ENCODE measurements around the gene PTGDR2.
A peak's percentile ranks its signal among the peaks of the same experiment; 100 is the strongest.

DNA sequence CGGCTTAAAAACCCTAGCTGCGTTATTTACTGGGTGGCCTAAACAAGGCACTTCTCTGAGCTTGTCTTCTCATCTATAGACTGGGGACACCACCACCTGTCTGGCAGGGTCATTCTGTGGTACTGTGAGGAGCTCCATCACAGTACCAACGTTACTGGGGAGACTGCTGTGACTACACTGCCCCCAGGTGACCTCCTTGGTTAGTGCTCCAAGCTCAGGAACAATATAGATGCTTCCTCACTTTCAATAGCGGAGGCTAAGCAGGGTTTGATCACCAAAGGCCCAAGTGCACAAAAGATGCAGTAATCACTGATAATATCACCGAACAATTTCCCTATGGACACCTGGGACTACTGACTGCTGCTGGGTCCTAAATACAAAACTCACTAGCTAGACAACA is 31.8 kb upstream of the PTGDR2 start:
- TF ChIP-seq POLR2A (IDR thresholded peaks at IDR 0.05) (no peak), POLR2AphosphoS5 (IDR thresholded peaks at IDR 0.05) (no peak)
- TF ChIP-seq, protein P1, sequence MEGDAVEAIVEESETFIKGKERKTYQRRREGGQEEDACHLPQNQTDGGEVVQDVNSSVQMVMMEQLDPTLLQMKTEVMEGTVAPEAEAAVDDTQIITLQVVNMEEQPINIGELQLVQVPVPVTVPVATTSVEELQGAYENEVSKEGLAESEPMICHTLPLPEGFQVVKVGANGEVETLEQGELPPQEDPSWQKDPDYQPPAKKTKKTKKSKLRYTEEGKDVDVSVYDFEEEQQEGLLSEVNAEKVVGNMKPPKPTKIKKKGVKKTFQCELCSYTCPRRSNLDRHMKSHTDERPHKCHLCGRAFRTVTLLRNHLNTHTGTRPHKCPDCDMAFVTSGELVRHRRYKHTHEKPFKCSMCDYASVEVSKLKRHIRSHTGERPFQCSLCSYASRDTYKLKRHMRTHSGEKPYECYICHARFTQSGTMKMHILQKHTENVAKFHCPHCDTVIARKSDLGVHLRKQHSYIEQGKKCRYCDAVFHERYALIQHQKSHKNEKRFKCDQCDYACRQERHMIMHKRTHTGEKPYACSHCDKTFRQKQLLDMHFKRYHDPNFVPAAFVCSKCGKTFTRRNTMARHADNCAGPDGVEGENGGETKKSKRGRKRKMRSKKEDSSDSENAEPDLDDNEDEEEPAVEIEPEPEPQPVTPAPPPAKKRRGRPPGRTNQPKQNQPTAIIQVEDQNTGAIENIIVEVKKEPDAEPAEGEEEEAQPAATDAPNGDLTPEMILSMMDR (IDR thresholded peaks at IDR 0.05): peak; percentile 12 to 59 (median 56)

Measured in gastroesophageal sphincter (tissue), 3 donors.